ENCODE data around the gene GDE1.

DNA sequence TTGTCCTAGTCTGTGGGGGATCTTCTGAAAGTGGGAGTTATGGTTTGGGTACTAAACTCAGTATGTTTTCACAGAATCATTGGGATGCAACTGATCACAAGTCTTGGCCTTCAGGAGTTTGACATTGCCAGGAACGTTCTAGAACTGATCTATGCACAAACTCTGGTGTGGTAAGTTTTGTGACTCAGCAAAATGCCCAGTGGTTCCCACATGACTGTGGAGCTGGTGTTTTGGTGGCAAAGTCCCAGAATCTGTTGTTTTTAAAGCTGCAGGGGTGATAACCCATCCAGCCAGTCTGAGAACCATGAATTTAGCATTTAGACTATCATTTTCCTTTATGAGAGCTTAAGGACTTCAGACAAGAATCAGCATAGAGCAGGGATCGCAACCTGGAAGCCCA, 40.6 kb downstream of the GDE1 start:
- TF ChIP-seq CTCF (conservative IDR thresholded peaks at IDR 0.05) = no peak
- no peak for TF ChIP-seq ZFX (IDR thresholded peaks at IDR 0.05)

Measured in C4-2B (cell line).